ENCODE data around the gene HHAT.

GRCh38 chr1:210506689-210507088 is 178.0 kb downstream of the HHAT start:
- TF ChIP-seq ZSCAN5A (CRISPR knock-in tag; IDR thresholded peaks at IDR 0.05; ENCODE audit: borderline replicate concordance) (no peak), CTCF (CRISPR knock-in tag; IDR thresholded peaks at IDR 0.05) (no peak), BCL6 (CRISPR knock-in tag; IDR thresholded peaks at IDR 0.05) (no peak), SETDB1 (CRISPR knock-in tag; IDR thresholded peaks at IDR 0.05; ENCODE audit: borderline replicate concordance) (no peak), CEBPZ (IDR thresholded peaks at IDR 0.05; ENCODE audit: low read length) (no peak), ZKSCAN5 (CRISPR knock-in tag; IDR thresholded peaks at IDR 0.05) (no peak)
